MCF 10A (cell line): Measurements from ENCODE around the gene ABLIM3. TPM values are rescaled to one million over a fixed set of nuclear protein-coding genes. Genes with fewer than 3 reads are reported as not detected.

ENCODE experiments used
- BruUV-seq: library from RNA; stranded (reverse); fragments of 400-500 nt; replicated peaks from 2 replicates; lab custom pipeline; 2021; lab: Mats Ljungman, UMichigan
- CTCF ChIA-PET: fragments of 300-600 bp; sonication (Branson Sonifier 250); formaldehyde crosslinking; extraction: SDS; loops from one replicate; lab custom pipeline; 2021; ENCODE audit warnings: antibody characterized with exemption, inconsistent platforms; lab: Yijun Ruan, JAX
- POLR2A ChIA-PET: fragments of 300-600, 350-650 bp; sonication (Branson Sonifier 250); formaldehyde crosslinking; extraction: SDS; loops from one replicate; lab custom pipeline; 2020; ENCODE audit warnings: antibody characterized with exemption, inconsistent platforms; lab: Yijun Ruan, JAX
- DNase-seq: peaks from one replicate; pipeline ENCODE4 v3.0.0-alpha.2; 2018; ENCODE audit not compliant: unreplicated experiment
- H3K27ac Mint-ChIP-seq: one replicate; pipeline ENCODE4 v1.8.0; 2022; ENCODE audit warnings: mild to moderate bottlenecking, low read depth, mixed read lengths; ENCODE audit not compliant: unreplicated experiment
- H3K27me3 Mint-ChIP-seq: one replicate; pipeline ENCODE4 v1.8.0; 2022; ENCODE audit warnings: mixed read lengths; ENCODE audit not compliant: insufficient read depth, unreplicated experiment
- H3K36me3 Mint-ChIP-seq: one replicate; pipeline ENCODE4 v1.8.0; 2022; ENCODE audit warnings: mild to moderate bottlenecking, moderate library complexity, mixed read lengths; ENCODE audit not compliant: insufficient read depth, unreplicated experiment
- H3K4me1 Mint-ChIP-seq: one replicate; pipeline ENCODE4 v1.8.0; 2022; ENCODE audit warnings: mixed read lengths; ENCODE audit not compliant: insufficient read depth, unreplicated experiment
- H3K4me3 Mint-ChIP-seq: one replicate; pipeline ENCODE4 v1.8.0; 2022; ENCODE audit warnings: mild to moderate bottlenecking, moderate library complexity, mixed read lengths; ENCODE audit not compliant: unreplicated experiment
- H3K9me3 Mint-ChIP-seq: one replicate; pipeline ENCODE4 v1.8.0; 2022; ENCODE audit warnings: mixed read lengths; ENCODE audit not compliant: unreplicated experiment
- CTCF ChIP-seq: fragments of 200-600 bp; IDR thresholded peaks from one replicate; pipeline ENCODE4 v1.8.0; 2022; ENCODE audit warnings: antibody characterized with exemption, mild to moderate bottlenecking; ENCODE audit not compliant: unreplicated experiment
- intact Hi-C: fragments of 100-400 bp; cut with micrococcal nuclease; formaldehyde crosslinking; loops from 2 replicates; pipeline ENCODE4 v1.14.1; 2022
- total RNA-seq: library from RNA; stranded (reverse); gene quantifications from 2 replicates; pipeline ENCODE4 v1.2.3, GENCODE V29; 2022

Gene ABLIM3
- total RNA-seq, 1 experiment from 2014 or later = 168 TPM

- Mint-ChIP-seq H3K4me1 (peaks cover 7% of the 10 kb centered on the region), H3K9me3 (no peaks in the 10 kb centered on the region), H3K27ac (no peak overlapping the region), H3K4me3 (no peak overlapping the region), H3K27me3 (no peaks in the 10 kb centered on the region), H3K36me3 (peaks cover 6% of the 10 kb centered on the region)
- TF ChIP-seq CTCF = no peak
- CTCF ChIA-PET = interaction anchor here (0.7 to 4.6 kb wide), 11 partner anchors 14 to 405 kb away, joined by 3 to 18 read pairs (median 5); no protein-coding TSS in a partner anchor
- peak; percentile 50 for DNase-seq
- intact Hi-C loops = no loop called here
- no TSS peak for BruUV-seq
- POLR2A ChIA-PET = interaction anchor here (0.6 to 1.5 kb wide), 5 partner anchors 20 to 261 kb away, joined by 3 to 7 read pairs (median 4); partner anchors contain the start of gene GRPEL2
Observed at GRCh38 chr5:149301049-149301743, 159.9 kb downstream of the ABLIM3 start.

GRCh38 chr5:149301744-149302380 is 160.6 kb downstream of the ABLIM3 start:
- POLR2A ChIA-PET = interaction anchor here (1.0 to 1.5 kb wide), 4 partner anchors 19 to 260 kb away, joined by 3 to 7 read pairs (median 4); partner anchors contain the start of gene GRPEL2
- Mint-ChIP-seq H3K27ac (no peak overlapping the region), H3K9me3 (no peaks in the 10 kb centered on the region), H3K36me3 (peaks cover 6% of the 10 kb centered on the region), H3K27me3 (no peaks in the 10 kb centered on the region), H3K4me1 (peaks cover under 1% of the 10 kb centered on the region), H3K4me3 (no peak overlapping the region)
- no peak for TF ChIP-seq CTCF
- DNase-seq = no peak
- CTCF ChIA-PET = interaction anchor here (0.7 to 2.8 kb wide), 10 partner anchors 15 to 201 kb away, joined by 3 to 15 read pairs (median 5); no protein-coding TSS in a partner anchor
- intact Hi-C loops = no loop called here
- no TSS peak for BruUV-seq

GRCh38 chr5:149302641-149303040 is 161.3 kb downstream of the ABLIM3 start:
- no peak for TF ChIP-seq CTCF
- Mint-ChIP-seq H3K4me3 (no peak overlapping the region), H3K36me3 (peaks cover 6% of the 10 kb centered on the region), H3K9me3 (no peaks in the 10 kb centered on the region), H3K27me3 (no peaks in the 10 kb centered on the region), H3K27ac (no peak overlapping the region), H3K4me1 (no peaks in the 10 kb centered on the region)
- intact Hi-C loops = no loop called here
- ChIA-PET POLR2A (interaction anchor here (0.6 to 0.9 kb wide), 3 partner anchors 18 to 69 kb away, joined by 3 read pairs; no protein-coding TSS in a partner anchor), CTCF (interaction anchor here (0.5 to 3.6 kb wide), 9 partner anchors 12 to 273 kb away, joined by 3 to 15 read pairs (median 4); no protein-coding TSS in a partner anchor)
- no peak for DNase-seq
- no TSS peak for BruUV-seq

GRCh38 chr5:149303210-149303609 is 161.9 kb downstream of the ABLIM3 start:
- Mint-ChIP-seq H3K4me1 (no peaks in the 10 kb centered on the region), H3K27ac (no peak overlapping the region), H3K9me3 (no peaks in the 10 kb centered on the region), H3K4me3 (no peak overlapping the region), H3K27me3 (no peaks in the 10 kb centered on the region), H3K36me3 (peaks cover 6% of the 10 kb centered on the region)
- CTCF ChIA-PET = interaction anchor here (0.5 to 3.6 kb wide), 5 partner anchors 11 to 273 kb away, joined by 3 to 15 read pairs (median 4); no protein-coding TSS in a partner anchor
- TF ChIP-seq CTCF = no peak
- intact Hi-C loops = no loop called here
- no peak for DNase-seq
- BruUV-seq = no TSS peak
- POLR2A ChIA-PET = interaction anchor here (0.6 to 0.9 kb wide), 2 partner anchors 18 to 68 kb away, joined by 3 read pairs; no protein-coding TSS in a partner anchor
